GM12878 (cell line): ENCODE results near the gene UNC119B. TPM values are rescaled to one million over a fixed set of nuclear protein-coding genes. Genes with fewer than 3 reads are reported as not detected.

ENCODE experiments used
- ATAC-seq: fragments of 200-7000 bp; cut with Tn5 transposase; 3 replicates; pipeline ENCODE4 v1.9.1; 2020; ENCODE audit warnings: mild to moderate bottlenecking, moderate library complexity
- BruUV-seq: library from RNA; stranded (reverse); fragments of 400-500 nt; replicated peaks from 2 replicates; lab custom pipeline; 2021; lab: Mats Ljungman, UMichigan
- CTCF ChIA-PET: fragments of 300-600 bp; sonication (Branson Sonifier 250); formaldehyde crosslinking; extraction: SDS; loops from one replicate; lab custom pipeline; 2021; ENCODE audit warnings: inconsistent platforms; lab: Yijun Ruan, JAX
- POLR2A ChIA-PET: fragments of 350-600 bp; formaldehyde crosslinking; extraction: SDS; loops from one replicate; lab custom pipeline; 2021; ENCODE audit warnings: inconsistent platforms; lab: Charles Lee
- RAD21 ChIA-PET: fragments of 300-600 bp; sonication (Branson Sonifier 250); formaldehyde crosslinking; loops from one replicate; lab custom pipeline; 2023; ENCODE audit warnings: antibody characterized with exemption; ENCODE audit not compliant: unreplicated experiment; lab: Charles Lee
- SMC1A ChIA-PET: fragments of 300-600 bp; sonication (Branson Sonifier 250); formaldehyde crosslinking; loops from one replicate; lab custom pipeline; 2023; ENCODE audit not compliant: unreplicated experiment, uncharacterized antibody; lab: Charles Lee
- DNase-seq: peaks from one replicate; pipeline ENCODE4 v3.0.0-alpha.2; 2011; ENCODE audit warnings: low read depth, low spot score
- FAIRE-seq: peaks from 3 replicates; lab custom pipeline; 2011; peaks lifted over from hg19 to GRCh38; lab: Jason Lieb, UNC
- H2AFZ ChIP-seq: 2 replicates; pipeline ENCODE4 v1.6.0; 2011; ENCODE audit warnings: low read depth, low read length, control low read depth; ENCODE audit not compliant: control insufficient read depth
- H3K27ac ChIP-seq: 2 replicates; pipeline ENCODE4 v1.5.1; 2011; ENCODE audit warnings: control low read depth; ENCODE audit not compliant: control insufficient read depth, insufficient read depth
- H3K27me3 ChIP-seq, 2 experiments: replicated peaks in 1 of 2; 2 replicates each; pipeline versions ENCODE4 v1.6.0 to v1.6.1; 2011; ENCODE audit warnings: low read length in 1 of 2; ENCODE audit not compliant: control insufficient read depth in 2 of 2, insufficient read depth in 2 of 2
- H3K36me3 ChIP-seq, 2 experiments: 2 replicates each; pipeline ENCODE4 v1.5.1; 2011; ENCODE audit warnings: low read length in 1 of 2; ENCODE audit not compliant: control insufficient read depth in 2 of 2, insufficient read depth in 2 of 2
- H3K4me1 ChIP-seq: 2 replicates; pipeline ENCODE4 v1.6.1; 2011; ENCODE audit warnings: mild to moderate bottlenecking, low read length, moderate library complexity, mixed read lengths; ENCODE audit not compliant: control insufficient read depth, insufficient read depth
- H3K4me2 ChIP-seq: 2 replicates; pipeline ENCODE4 v1.6.0; 2011; ENCODE audit warnings: control low read depth; ENCODE audit not compliant: control insufficient read depth, insufficient read depth
- H3K4me3 ChIP-seq: fragments of 200-600 bp; sonication (generic); 2 replicates; pipeline ENCODE4 v1.5.1; 2016
- H3K79me2 ChIP-seq: 2 replicates; pipeline ENCODE4 v1.6.0; 2011; ENCODE audit warnings: low read length; ENCODE audit not compliant: control insufficient read depth, insufficient read depth
- H3K9ac ChIP-seq: 2 replicates; pipeline ENCODE4 v1.8.0; 2011; ENCODE audit warnings: low read length, control low read depth, mixed read lengths; ENCODE audit not compliant: control insufficient read depth, insufficient read depth
- H3K9me3 ChIP-seq: replicated peaks from 3 replicates; pipeline ENCODE4 v1.5.1; 2011; ENCODE audit warnings: mild to moderate bottlenecking, low read length; ENCODE audit not compliant: control insufficient read depth, insufficient read depth
- H4K20me1 ChIP-seq: 2 replicates; pipeline ENCODE4 v1.6.0; 2011; ENCODE audit not compliant: control insufficient read depth, insufficient read depth
- BCLAF1 ChIP-seq: fragments of 450-650 bp; IDR thresholded peaks from 2 replicates; pipeline ENCODE4 v1.6.1; 2017; ENCODE audit warnings: antibody characterized with exemption, mild to moderate bottlenecking, moderate library complexity
- CHD1 ChIP-seq: IDR thresholded peaks from 2 replicates; pipeline ENCODE4 v1.6.1; 2012; ENCODE audit warnings: low read depth, low read length, improper control_type of control experiment
- CHD2 ChIP-seq: IDR thresholded peaks from 2 replicates; pipeline ENCODE4 v1.6.1; 2011; ENCODE audit warnings: low read depth, low read length, improper control_type of control experiment, borderline replicate concordance
- CHD4 ChIP-seq: fragments of 200-600 bp; sonication (generic); IDR thresholded peaks from 2 replicates; pipeline ENCODE4 v1.6.1; 2016; ENCODE audit warnings: mild to moderate bottlenecking
- CTCF ChIP-seq, 3 experiments: IDR thresholded peaks in 2 of 3; conservative IDR thresholded peaks in 1 of 3; 2 replicates each; pipeline ENCODE4 v1.5.1; 2011; ENCODE audit warnings: low read depth in 3 of 3, low read length in 3 of 3, mild to moderate bottlenecking in 3 of 3, control low read depth in 2 of 3, moderate library complexity in 2 of 3, inconsistent platforms in 1 of 3, mixed read lengths in 1 of 3; ENCODE audit not compliant: control insufficient read depth in 2 of 3, insufficient read depth in 1 of 3; ENCODE audit errors: extremely low read depth in 1 of 3
- DPF2 ChIP-seq: fragments of 450-650 bp; IDR thresholded peaks from 2 replicates; pipeline ENCODE4 v1.6.1; 2017; ENCODE audit warnings: mild to moderate bottlenecking
- GATAD2B ChIP-seq: fragments of 450-650 bp; conservative IDR thresholded peaks from 2 replicates; pipeline ENCODE4 v1.6.1; 2017; ENCODE audit warnings: low read depth, mild to moderate bottlenecking, moderate library complexity
- HCFC1 ChIP-seq: fragments of 150-350 bp; IDR thresholded peaks from 2 replicates; pipeline ENCODE4 v1.6.1; 2014; ENCODE audit warnings: low read length
- JUND ChIP-seq: IDR thresholded peaks from 2 replicates; pipeline ENCODE4 v1.6.1; 2012; ENCODE audit warnings: low read depth, mild to moderate bottlenecking, low read length, improper control_type of control experiment, moderate library complexity
- MEF2A ChIP-seq: IDR thresholded peaks from 2 replicates; pipeline ENCODE4 v1.6.1; 2011; ENCODE audit warnings: low read depth, mild to moderate bottlenecking, low read length, moderate library complexity; ENCODE audit not compliant: insufficient read depth
- MLLT1 ChIP-seq: fragments of 450-650 bp; IDR thresholded peaks from 2 replicates; pipeline ENCODE4 v1.6.1; 2016; ENCODE audit warnings: mild to moderate bottlenecking
- ZNF217 ChIP-seq: fragments of 450-650 bp; IDR thresholded peaks from 2 replicates; pipeline ENCODE4 v1.6.1; 2017; ENCODE audit warnings: antibody characterized with exemption, mild to moderate bottlenecking
- ZNF274 ChIP-seq: IDR thresholded peaks from one replicate; pipeline ENCODE4 v1.8.0; 2011; ENCODE audit not compliant: insufficient read length, insufficient read depth
- ZNF592 ChIP-seq: fragments of 450-650 bp; IDR thresholded peaks from 2 replicates; pipeline ENCODE4 v1.6.1; 2017; ENCODE audit warnings: mild to moderate bottlenecking, moderate library complexity
- WGBS: methylation state at CpG from one replicate; pipeline ENCODE4 v1.1.6; 2016; ENCODE audit warnings: low lambda C conversion rate; ENCODE audit not compliant: insufficient replicate concordance, insufficient coverage; ENCODE audit errors: missing lambda C conversion rate; 5-methylcytosine and 5-hydroxymethylcytosine counted together
- in situ Hi-C: fragments of 300-500 bp; cut with MboI; formaldehyde crosslinking; loops from 9 replicates; pipeline ENCODE4 v1.14.3; 2018; ENCODE audit warnings: mixed read lengths
- intact Hi-C: fragments of 100-400 bp; cut with micrococcal nuclease; formaldehyde crosslinking; loops from one replicate; pipeline ENCODE4 v1.14.2; 2022; ENCODE audit not compliant: unreplicated experiment
- polyA plus RNA-seq, 11 experiments: library from polyadenylated mRNA; depleted of rRNA in 4 of 11; unstranded in 6 of 11; stranded (reverse) in 5 of 11; fragments of >200 nt; fragmentation: Nextera tagmentation in 4 of 11; fragmentation: Illumina TruSeq in 1 of 11; extraction: Ambion mirVana in 4 of 11; extraction: Trizol in 1 of 11; gene quantifications; 1 replicate in 1 of 11; 2 replicates in 10 of 11; pipeline versions ENCODE4 v1.2.1 to v1.2.3, GENCODE V29; 2011 to 2016; ENCODE audit warnings: inconsistent platforms in 2 of 11, missing spikeins in 2 of 11, low read depth in 1 of 11
- total RNA-seq, 4 experiments: library from RNA; depleted of rRNA in 3 of 4; stranded (reverse); fragments of >200 nt in 3 of 4; fragmentation: Illumina TruSeq in 1 of 4; extraction: Trizol in 1 of 4; gene quantifications; 2 replicates each; pipeline versions ENCODE4 v1.2.1 to v1.2.3, GENCODE V29; 2013 to 2021

The UNC119B gene
- total and polyA plus RNA-seq, 10 of the 15 experiments (the other 5 are each of a cell fraction or from before 2014, with no cell fraction given) = 4.3 to 31.5 (median 10.5) TPM

GRCh38 chr12:120705618-120706017, 4.6 kb upstream of the UNC119B start:
- Histone ChIP-seq H2AFZ (no peak overlapping the region), H3K4me2 (no peak overlapping the region), H3K9ac (no peak overlapping the region), H3K9me3 (no peaks in the 10 kb centered on the region), H4K20me1 (no peaks in the 10 kb centered on the region), H3K27ac (no peak overlapping the region), H3K79me2 (peaks cover 3% of the 10 kb centered on the region), H3K4me3 (no peak overlapping the region), H3K4me1 (peaks cover 5% of the 10 kb centered on the region), H3K27me3 (no peaks in the 10 kb centered on the region), H3K36me3 (peaks cover 9 to 14% of the 10 kb centered on the region in 2 experiments)
- ChIA-PET POLR2A (interaction anchor here (0.6 to 1.0 kb wide), 2 partner anchors 14 to 66 kb away, joined by 3 read pairs; no protein-coding TSS in a partner anchor), CTCF (interaction anchor here (0.6 to 4.3 kb wide), 4 partner anchors 14 to 213 kb away, joined by 3 to 18 read pairs (median 6); no protein-coding TSS in a partner anchor), RAD21 (no interaction called here), SMC1A (interaction anchor here (0.8 kb wide), 1 partner anchor 57 kb away, joined by 3 read pairs; no protein-coding TSS in a partner anchor)
- intact Hi-C loops = no loop called here
- ATAC-seq = no peak
- 100% methylated on average over 1 of the region's 1 CpG for WGBS
- no peak for DNase-seq
- in situ Hi-C loops = no loop called here
- FAIRE-seq = no peak
- no TSS peak for BruUV-seq
- no peak for TF ChIP-seq DPF2
- no peak for TF ChIP-seq MLLT1
- no peak for TF ChIP-seq MEF2A
- TF ChIP-seq CTCF (IDR thresholded peaks at IDR 0.05 in 2 of 3, conservative IDR thresholded peaks at IDR 0.05 in 1 of 3; ENCODE audit: control insufficient read depth in 2 of 3, extremely low read depth in 1 of 3, insufficient read depth in 1 of 3, low read depth in 3 of 3, low read length in 3 of 3) = no peak
- no peak for TF ChIP-seq BCLAF1
- TF ChIP-seq GATAD2B = no peak
- TF ChIP-seq ZNF592 = no peak
- no peak for TF ChIP-seq CHD4
- TF ChIP-seq JUND = no peak
- TF ChIP-seq CHD1 = no peak
- no peak for TF ChIP-seq HCFC1
- no peak for TF ChIP-seq CHD2
- TF ChIP-seq ZNF274 = no peak
- no peak for TF ChIP-seq ZNF217
